HG03159 (cell line): ENCODE data around the gene PSMC6.
"Not testable (repeated sequence)": the region's sequence is repeated elsewhere in the genome, so short reads cannot be mapped to it uniquely, and the experiment has no call there.

Experiments used
- ATAC-seq: cut with Tn5 transposase; IDR thresholded peaks from one replicate; pipeline ENCODE4 v1.9.1; 2021; ENCODE audit warnings: mild to moderate bottlenecking, moderate library complexity; ENCODE audit not compliant: unreplicated experiment

Gene PSMC6

DNA sequence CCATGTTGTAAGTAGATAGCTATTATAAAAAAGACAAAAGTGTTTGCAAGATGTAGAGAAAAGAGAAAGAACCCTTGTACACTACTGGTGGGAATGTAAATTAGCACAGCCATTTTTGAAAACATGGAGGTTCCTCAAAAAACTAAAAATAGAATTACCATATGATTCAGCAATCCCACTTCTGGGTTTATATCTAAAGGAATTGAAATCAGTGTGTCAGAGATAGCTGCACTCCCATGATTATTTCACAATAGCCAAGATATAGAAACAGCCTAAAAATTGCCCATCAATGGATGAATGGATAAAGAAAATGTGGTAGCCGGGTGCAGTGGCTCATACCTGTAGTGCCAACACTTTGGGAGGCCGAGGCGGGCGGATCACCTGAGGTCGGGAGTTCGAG is 9.2 kb downstream of the PSMC6 start:
- ATAC-seq: no peak

GRCh38 chr14:52723514-52724359 is 16.7 kb downstream of the PSMC6 start:
- no peak for ATAC-seq

DNA sequence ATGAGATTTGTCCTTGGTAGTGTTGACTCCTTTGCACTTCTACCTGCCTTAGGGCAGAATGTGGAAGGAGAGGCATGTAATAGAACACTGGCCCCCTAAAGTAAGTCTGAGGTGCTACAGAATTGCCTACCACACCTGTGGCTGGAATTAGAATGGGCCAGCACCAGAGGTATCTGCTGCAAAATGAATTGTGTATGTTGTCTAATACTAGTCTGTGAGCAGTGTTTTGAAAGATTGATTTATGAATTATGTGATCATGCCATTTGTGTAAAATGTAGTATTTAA is 17.3 kb downstream of the PSMC6 start:
- no peak for ATAC-seq

DNA sequence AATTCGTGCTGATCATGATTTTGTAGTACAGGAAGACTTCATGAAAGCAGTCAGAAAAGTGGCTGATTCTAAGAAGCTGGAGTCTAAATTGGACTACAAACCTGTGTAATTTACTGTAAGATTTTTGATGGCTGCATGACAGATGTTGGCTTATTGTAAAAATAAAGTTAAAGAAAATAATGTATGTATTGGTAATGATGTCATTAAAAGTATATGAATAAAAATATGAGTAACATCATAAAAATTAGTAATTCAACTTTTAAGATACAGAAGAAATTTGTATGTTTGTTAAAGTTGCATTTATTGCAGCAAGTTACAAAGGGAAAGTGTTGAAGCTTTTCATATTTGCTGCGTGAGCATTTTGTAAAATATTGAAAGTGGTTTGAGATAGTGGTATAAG is 20.5 kb downstream of the PSMC6 start:
- ATAC-seq: not testable (repeated sequence)

DNA sequence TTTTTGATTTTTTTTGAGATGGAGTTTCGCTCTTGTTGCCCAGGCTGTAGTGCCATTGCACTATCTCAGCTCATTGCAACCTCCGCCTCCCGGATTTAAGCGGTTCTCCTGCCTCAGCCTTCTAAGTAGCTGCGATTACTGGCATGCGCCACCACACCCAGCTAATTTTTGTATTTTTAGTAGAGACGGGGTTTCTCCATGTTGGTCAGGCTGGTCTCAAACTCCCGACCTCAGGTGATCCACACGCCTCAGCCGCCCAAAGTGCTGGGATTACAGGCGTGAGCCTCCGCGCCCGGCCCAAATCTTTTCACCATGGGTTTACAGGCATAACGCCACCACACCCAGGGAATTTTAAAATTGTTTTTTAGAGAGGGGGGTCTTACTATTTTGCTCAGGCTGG is 22.0 kb downstream of the PSMC6 start:
- ATAC-seq: not testable (repeated sequence)

GRCh38 chr14:52729585-52729924 is 22.6 kb downstream of the PSMC6 start:
- ATAC-seq: no peak

- peak; percentile 90 for ATAC-seq
Measured at GRCh38 chr14:52729925-52730708, 23.1 kb downstream of the PSMC6 start, which contains the start of gene STYX. TSS of gene STYX (plus strand) at chr14:52730166. CDS start at chr14:52730475, 309 bp downstream.

DNA sequence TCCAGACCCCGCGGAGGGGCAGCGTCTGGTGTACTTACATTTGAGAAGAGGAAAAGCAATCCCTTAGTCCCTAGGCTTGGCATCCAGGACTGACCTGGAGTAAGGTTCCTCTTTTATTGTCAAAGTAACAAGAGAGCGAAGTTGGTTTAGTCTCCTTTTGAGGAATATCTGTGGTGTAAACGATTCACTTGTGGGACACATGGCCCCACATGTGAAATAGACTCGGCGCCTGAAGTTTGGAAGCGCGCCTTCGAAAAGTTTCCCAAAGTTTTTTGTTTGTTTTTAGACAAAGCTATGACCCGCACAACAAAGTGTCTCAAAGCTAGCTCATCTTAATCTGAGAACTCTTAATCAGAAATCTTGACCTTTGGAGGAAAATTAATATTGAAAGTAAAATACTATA is 23.7 kb downstream of the PSMC6 start:
- no peak for ATAC-seq

GRCh38 chr14:52733824-52734223 is 26.8 kb downstream of the PSMC6 start:
- no peak for ATAC-seq

DNA sequence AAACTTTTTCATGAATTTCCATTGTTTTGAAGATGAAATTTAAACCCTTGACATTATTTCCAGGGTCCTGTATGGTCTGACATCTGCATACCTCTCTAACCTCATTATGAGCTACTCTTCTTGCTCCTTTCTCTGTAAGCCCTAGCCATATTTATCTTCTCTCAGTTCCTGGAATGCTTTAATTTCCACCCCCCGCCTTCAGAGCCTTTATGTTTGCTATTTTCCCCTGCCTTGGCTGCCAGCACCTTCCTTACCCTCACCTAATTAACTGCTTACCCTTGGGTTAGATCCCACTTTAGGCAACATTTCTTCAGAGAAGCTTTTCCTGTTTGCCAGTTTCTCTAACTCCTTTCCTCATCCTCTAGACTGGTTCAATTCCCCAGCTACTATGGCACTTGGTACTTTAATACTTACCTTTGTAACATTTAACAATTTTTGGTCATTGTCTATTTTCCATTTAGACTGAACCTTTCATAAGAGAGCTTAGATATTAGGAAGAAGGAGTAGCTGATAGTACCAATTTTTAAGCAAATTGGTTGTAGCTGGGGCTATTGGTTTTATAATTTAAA is 29.0 kb downstream of the PSMC6 start:
- no peak for ATAC-seq

DNA sequence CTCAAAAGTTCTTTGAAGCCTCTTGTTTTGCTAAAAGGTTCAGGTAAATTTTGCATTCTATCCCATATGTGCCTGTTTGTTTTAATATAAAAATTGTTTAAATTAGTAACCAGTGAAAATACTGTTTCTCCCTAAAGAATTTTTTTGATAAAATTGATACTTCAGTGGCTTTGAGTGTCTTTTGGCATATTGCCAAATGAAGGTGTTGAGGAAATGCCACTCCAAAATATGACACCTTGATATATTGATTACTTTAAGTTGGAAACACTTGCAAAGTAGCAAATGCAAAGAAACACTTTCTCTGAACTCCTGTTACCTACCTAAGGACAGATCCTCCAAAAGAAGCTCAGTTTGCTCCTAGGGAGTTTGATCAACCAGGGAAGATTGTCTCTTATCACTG is 31.4 kb downstream of the PSMC6 start:
- ATAC-seq: no peak

DNA sequence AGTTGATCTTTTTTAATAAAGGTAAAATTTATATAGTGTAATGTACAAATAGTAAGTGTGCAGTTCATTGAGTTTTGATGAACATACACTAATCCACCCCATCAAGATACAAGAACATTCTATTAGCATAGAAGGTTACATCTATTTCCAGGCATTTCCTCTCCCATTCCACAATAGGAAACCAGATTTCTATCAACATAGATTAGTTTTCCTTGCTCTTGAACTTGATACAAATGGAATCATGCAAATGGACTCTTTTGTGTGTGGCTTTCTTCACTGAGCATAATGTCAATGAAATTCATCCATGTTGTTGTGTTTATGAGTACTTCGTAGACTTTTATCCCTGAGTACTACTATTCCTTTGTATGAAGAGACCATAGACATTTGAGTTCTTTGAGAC is 33.8 kb downstream of the PSMC6 start:
- ATAC-seq: no peak

DNA sequence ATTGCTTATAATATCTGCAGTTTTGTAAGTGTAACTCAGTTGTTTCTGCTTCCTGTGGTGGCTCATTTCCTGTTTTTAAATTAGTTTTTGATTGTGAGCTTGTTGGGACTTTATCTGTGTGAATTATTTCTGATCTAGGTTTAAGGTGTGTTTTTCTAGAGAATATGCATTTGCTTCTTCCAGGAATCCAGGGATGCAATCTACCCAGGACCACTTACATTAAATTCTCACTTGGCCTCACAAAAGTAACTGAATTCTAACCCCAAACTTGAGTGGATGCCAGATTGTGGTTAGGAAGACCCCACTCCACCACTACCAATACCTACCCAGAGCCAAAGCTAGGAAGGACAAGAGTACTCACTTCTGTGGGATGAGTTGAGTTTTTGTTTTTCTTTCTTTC is 34.9 kb downstream of the PSMC6 start:
- ATAC-seq: no peak

DNA sequence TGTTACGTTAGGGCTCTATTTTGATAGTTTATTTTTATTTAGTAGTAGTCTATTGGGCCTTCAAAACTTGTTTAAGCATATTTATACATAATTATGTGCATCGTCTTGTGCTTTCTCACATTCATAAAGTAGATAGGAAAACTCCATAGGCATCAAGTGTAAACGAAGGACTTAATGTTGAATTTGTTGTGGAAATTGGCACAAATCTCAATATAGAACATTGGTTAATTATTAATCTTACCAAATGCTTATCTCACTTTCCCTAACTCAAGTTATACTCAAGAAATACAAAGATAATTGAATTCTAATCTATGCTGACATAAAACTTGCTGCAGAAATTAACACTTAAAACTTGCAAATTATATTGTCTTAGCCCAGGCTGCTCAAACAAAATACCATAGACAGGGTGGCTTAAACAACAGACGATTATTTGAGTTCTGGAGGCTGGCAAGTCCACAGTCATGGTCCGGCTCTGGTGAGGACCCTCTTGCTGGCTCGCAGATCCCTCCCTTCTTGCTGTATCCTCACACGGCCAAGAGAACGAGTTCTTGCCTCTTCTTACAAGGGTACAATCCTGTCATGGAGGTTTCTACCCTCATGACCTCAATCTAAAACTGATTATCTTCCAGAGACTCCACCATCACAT is 41.8 kb downstream of the PSMC6 start:
- ATAC-seq: no peak

DNA sequence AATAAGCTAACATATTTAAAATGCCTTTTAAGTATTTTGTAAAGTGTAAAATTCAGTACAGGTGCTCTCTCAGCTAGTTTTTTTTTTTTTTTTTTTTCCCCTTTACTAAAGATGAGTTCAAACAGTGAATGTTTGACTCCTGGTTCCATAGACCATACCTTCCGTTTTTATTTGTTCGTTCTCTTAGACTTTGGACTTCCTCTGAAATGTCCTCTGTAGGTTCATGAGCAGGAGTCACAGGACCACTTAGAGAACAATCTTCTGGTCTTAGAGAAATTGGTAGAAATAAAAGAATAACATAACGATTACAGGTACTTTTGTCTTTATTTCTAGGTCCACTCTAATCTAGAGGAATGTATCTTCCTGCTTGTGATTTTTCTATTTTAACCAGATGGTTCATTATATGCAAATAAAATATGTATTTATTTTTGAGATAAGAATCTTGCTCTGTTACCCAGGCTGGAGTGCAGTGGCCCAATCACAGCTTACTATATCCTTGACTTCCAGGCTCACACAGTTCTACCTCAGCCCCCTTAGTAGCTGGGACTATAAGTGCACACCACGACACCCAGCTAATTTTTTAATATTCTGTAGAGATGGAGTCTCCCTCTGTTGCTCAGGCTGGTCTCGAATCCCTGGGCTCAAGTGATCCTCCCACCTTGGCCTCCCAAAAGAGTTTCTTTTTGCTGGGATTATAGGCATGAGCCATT is 48.8 kb downstream of the PSMC6 start:
- ATAC-seq: no peak

GRCh38 chr14:52759145-52759544 is 52.1 kb downstream of the PSMC6 start:
- ATAC-seq: no peak

DNA sequence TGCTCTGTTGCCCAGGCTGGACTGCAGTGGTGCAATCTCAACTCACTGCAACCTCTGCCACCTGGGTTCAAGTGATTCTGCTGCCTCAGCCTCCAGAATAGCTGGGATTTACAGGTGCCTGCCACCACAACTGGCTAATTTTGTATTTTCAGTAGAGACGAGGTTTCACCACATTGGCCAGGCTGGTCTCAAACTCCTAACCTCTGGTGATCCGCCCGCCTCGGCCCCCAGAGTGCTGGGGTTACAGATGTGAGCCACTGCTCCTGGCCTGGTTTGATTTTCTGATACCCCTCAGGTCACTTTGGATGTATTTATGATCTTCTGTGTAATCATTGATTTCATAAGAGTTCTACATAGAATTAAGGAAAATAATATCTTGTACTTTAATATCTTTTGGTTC is 55.9 kb downstream of the PSMC6 start:
- ATAC-seq: not testable (repeated sequence)

DNA sequence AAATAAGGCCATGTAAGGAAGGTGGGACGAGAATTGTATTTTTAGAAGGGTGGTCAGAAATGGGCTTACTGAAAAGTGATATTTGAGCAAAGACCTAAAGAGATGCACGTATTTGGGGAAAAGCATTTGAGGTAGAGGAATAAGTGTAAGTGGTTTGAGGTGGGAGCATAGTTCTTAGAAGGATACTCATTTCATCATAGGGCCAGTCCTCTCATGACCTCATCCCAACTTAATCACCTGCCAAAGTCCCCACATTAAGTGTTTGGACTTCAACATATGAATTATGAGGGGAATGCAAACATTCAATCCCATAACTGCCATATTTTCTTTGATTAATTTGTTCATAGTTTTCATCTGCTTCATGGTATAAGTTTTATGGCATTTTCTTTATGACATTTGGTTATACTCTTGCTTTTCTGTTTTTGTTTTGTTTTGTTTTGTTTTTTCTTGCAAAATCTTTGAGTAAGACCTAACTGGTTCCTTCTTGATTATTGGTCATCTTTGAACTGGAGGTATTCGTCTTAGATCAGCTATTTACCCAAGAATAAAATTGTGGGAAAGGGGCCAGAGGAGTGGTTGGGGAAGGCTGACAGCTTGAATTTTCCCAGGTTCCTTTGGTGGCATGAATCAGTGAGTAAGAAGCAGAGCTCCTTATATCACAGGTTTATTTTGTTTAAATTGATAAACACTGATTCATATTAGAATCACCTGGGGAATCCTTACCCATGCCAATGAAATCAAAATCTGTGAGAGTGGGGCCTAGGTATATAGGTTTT is 60.2 kb downstream of the PSMC6 start:
- no peak for ATAC-seq

DNA sequence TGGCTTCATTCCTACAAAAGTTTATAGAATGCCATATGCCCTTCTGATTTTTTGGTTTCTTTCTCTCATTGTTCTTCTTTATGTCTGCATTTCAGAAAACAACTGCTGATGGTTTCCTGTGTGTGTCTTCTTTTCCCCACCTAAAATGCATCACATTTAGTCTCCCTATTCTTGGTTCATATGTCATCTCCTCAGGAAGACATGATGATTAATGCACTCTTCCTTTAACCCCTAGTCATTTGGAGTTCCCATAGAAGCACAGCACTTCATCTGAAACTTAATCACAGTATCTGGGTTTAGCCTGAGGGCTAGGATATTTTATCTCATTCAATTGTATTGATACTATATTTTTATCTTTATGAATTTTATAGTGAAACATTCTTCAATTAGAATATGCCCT is 62.9 kb downstream of the PSMC6 start:
- ATAC-seq: no peak

DNA sequence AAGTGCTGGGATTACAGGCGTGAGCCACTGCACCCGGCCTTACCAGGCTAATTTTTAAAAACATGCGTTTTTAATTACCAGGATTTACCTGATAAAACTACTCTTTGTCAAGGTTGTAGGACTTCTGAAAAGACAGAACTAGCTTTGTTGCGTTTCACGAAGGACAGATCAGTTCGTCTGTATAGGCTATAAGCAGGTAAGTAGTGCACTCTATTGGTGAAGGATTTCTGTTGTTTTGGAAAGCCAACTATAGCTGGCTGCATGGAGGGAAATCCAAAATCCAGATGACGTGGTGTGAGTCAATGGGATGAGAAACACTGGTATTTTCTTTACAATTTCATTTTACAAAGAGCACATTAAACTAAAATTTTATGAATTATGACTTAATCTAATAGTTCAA is 69.8 kb downstream of the PSMC6 start:
- no peak for ATAC-seq
